RKO (cell line): ENCODE results near the gene PI4K2A.
"Not testable (repeated sequence)": the region's sequence is repeated elsewhere in the genome, so short reads cannot be mapped to it uniquely, and the experiment has no call there.

Experiments
- DNase-seq: peaks from one replicate; pipeline ENCODE4 v3.0.0-alpha.2; 2016; ENCODE audit warnings: low spot score

Gene PI4K2A

GRCh38 chr10:97673736-97674525 lies 33.5 kb downstream of the PI4K2A start:
- DNase-seq: peak; percentile 74

GRCh38 chr10:97675222-97675621 lies 34.8 kb downstream of the PI4K2A start:
- DNase-seq: no peak

GRCh38 chr10:97676770-97677581 lies 36.5 kb downstream of the PI4K2A start:
- peak; percentile 58 for DNase-seq

GRCh38 chr10:97679594-97679993 lies 39.1 kb downstream of the PI4K2A start:
- DNase-seq: no peak

- no peak for DNase-seq
Observed at GRCh38 chr10:97682042-97682441, 41.6 kb downstream of the PI4K2A start.

- DNase-seq: peak; percentile 38
Observed at GRCh38 chr10:97683556-97684367, 43.3 kb downstream of the PI4K2A start.

GRCh38 chr10:97684368-97684713 lies 43.9 kb downstream of the PI4K2A start:
- DNase-seq: not testable (repeated sequence)

- DNase-seq: no peak
Observed at GRCh38 chr10:97684866-97685394, 44.5 kb downstream of the PI4K2A start.

- peak; percentile 61 for DNase-seq
Observed at GRCh38 chr10:97685395-97685958, 45.0 kb downstream of the PI4K2A start.

GRCh38 chr10:97686301-97686961 lies 46.0 kb downstream of the PI4K2A start:
- DNase-seq: peak; percentile 46

GRCh38 chr10:97686962-97687784 lies 46.7 kb downstream of the PI4K2A start, which contains the start of gene AVPI1:
Gene AVPI1 (minus strand): TSS chr10:97687241. CDS start chr10:97679905, 7,336 bp downstream.
- peak; percentile 96 for DNase-seq

GRCh38 chr10:97687785-97688781 lies 47.6 kb downstream of the PI4K2A start:
- no peak for DNase-seq

GRCh38 chr10:97689559-97690020 lies 49.1 kb downstream of the PI4K2A start:
- peak; percentile 49 for DNase-seq

- no peak for DNase-seq
Observed at GRCh38 chr10:97690133-97690532, 49.7 kb downstream of the PI4K2A start.

- DNase-seq: not testable (repeated sequence)
Observed at GRCh38 chr10:97698072-97698655, 57.7 kb downstream of the PI4K2A start.

- peak; percentile 83 for DNase-seq
Observed at GRCh38 chr10:97701438-97702069, 61.1 kb downstream of the PI4K2A start.

- no peak for DNase-seq
Observed at GRCh38 chr10:97703398-97704067, 63.1 kb downstream of the PI4K2A start.
